ENCODE measurements around the gene BST1. TPM values are rescaled to one million over a fixed set of nuclear protein-coding genes. Genes with fewer than 3 reads are reported as not detected.

BST1 gene
- total RNA-seq, 1 experiment from 2014 or later = not detected

- no peak overlapping the region for H3K9ac ChIP-seq (ENCODE audit: extremely low read depth, insufficient read length, low read length)
Observed at GRCh38 chr4:15714646-15715435, 12.0 kb downstream of the BST1 start.

More at GRCh38 chr4:15714646-15715435, 12.0 kb downstream of the BST1 start:
- Histone ChIP-seq H3K23me2 (ENCODE audit: insufficient read length, low read depth, low read length, poor library complexity, severe bottlenecking) (no peaks in the 10 kb centered on the region), H3K4me2 (ENCODE audit: insufficient read depth, insufficient read length, low read length) (no peak overlapping the region), H2BK5ac (ENCODE audit: insufficient read length, low read length) (no peak overlapping the region), H3K79me2 (ENCODE audit: insufficient read depth, low read length) (no peaks in the 10 kb centered on the region), H2BK20ac (ENCODE audit: low read depth, low read length, poor library complexity, severe bottlenecking) (no peak overlapping the region), H3T11ph (ENCODE audit: low read length) (no peak overlapping the region), H3K79me1 (ENCODE audit: insufficient read depth, low read depth, low read length, poor library complexity, severe bottlenecking) (no peaks in the 10 kb centered on the region), H3K4me1 (ENCODE audit: insufficient read depth, low read length) (no peaks in the 10 kb centered on the region), H2BK120ac (ENCODE audit: low read depth, low read length, poor library complexity, severe bottlenecking) (no peak overlapping the region), H4K8ac (replicated peaks; ENCODE audit: insufficient read length, low read depth, low read length) (no peak overlapping the region), H4K5ac (ENCODE audit: insufficient read length, low read depth, low read length) (no peak overlapping the region), H3K14ac (ENCODE audit: insufficient read depth, low read length) (no peak overlapping the region), H2AFZ (ENCODE audit: low read length) (no peak overlapping the region), H3K4ac (ENCODE audit: low read depth, low read length) (no peak overlapping the region), H3K27me3 (ENCODE audit: insufficient read depth, low read length) (no peaks in the 10 kb centered on the region), H3K27ac (ENCODE audit: insufficient read length, low read depth, low read length) (no peak overlapping the region), H2BK12ac (ENCODE audit: insufficient read length, low read depth, low read length) (no peak overlapping the region), H2BK15ac (ENCODE audit: low read depth, low read length) (no peak overlapping the region), H3K56ac (ENCODE audit: insufficient read length, low read depth, low read length) (no peak overlapping the region), H2AK5ac (ENCODE audit: insufficient read length, low read length) (no peak overlapping the region), H4K20me1 (ENCODE audit: control insufficient read depth, insufficient read depth, insufficient read length) (no peaks in the 10 kb centered on the region), H3K23ac (ENCODE audit: insufficient read length, low read depth, low read length) (no peak overlapping the region), H3K9me3 (ENCODE audit: control insufficient read depth, low read depth, low read length) (no peaks in the 10 kb centered on the region), H4K91ac (ENCODE audit: insufficient read length, low read depth, low read length) (no peak overlapping the region), H3K18ac (ENCODE audit: insufficient read length, low read depth, low read length) (no peak overlapping the region)
- H3K36me3 Mint-ChIP-seq (ENCODE audit: insufficient read depth in 1 of 3, low read depth in 3 of 3) = no peaks in the 10 kb centered on the region
- peaks cover 4 to 12% of the 10 kb centered on the region in 2 experiments for H3K4me1 Mint-ChIP-seq
- H3K27me3 Mint-ChIP-seq (ENCODE audit: low read depth) = no peaks in the 10 kb centered on the region; the same call in 1 of the 2 replicates
- no peak overlapping the region for H3K27ac Mint-ChIP-seq
- H3K4me3 Mint-ChIP-seq = no peak overlapping the region
- no peak for TF ChIP-seq CTCF (conservative IDR thresholded peaks at IDR 0.05)
- no peaks in the 10 kb centered on the region for H3K9me3 Mint-ChIP-seq
- no peak for DNase-seq
- no CpG with 5 or more reads among the region's 8 CpGs for WGBS (ENCODE audit: extremely low coverage, insufficient read length, low lambda C conversion rate)
